Osteoblast (primary cell): ENCODE data around the gene ADAMTS13. TPM values are rescaled to one million over a fixed set of nuclear protein-coding genes. Genes with fewer than 3 reads are reported as not detected.

ENCODE experiments used
- DNase-seq: peaks from one replicate; pipeline ENCODE4 v3.0.0; 2011; ENCODE audit warnings: low spot score, mixed read lengths; ENCODE audit not compliant: insufficient read length; ENCODE audit errors: missing footprints
- H2AFZ ChIP-seq: 2 replicates; pipeline ENCODE4 v1.6.0; 2011; ENCODE audit warnings: mild to moderate bottlenecking, low read length
- H3K27ac ChIP-seq: 2 replicates; pipeline ENCODE4 v1.5.1; 2011; ENCODE audit warnings: mild to moderate bottlenecking, low read depth, low read length, moderate library complexity
- H3K27me3 ChIP-seq: 2 replicates; pipeline ENCODE4 v1.6.0; 2012; ENCODE audit warnings: mild to moderate bottlenecking, control low read depth, inconsistent platforms, low read length, moderate library complexity; ENCODE audit not compliant: insufficient read depth
- H3K36me3 ChIP-seq: 2 replicates; pipeline ENCODE4 v1.5.1; 2011; ENCODE audit warnings: mild to moderate bottlenecking, low read length, control low read depth, moderate library complexity; ENCODE audit not compliant: insufficient read depth
- H3K4me1 ChIP-seq: 2 replicates; pipeline ENCODE4 v1.5.1; 2011; ENCODE audit warnings: mild to moderate bottlenecking, low read length, control low read depth, moderate library complexity; ENCODE audit not compliant: insufficient read depth
- H3K4me2 ChIP-seq: 2 replicates; pipeline ENCODE4 v1.6.0; 2011; ENCODE audit warnings: mild to moderate bottlenecking, low read length; ENCODE audit not compliant: insufficient read depth
- H3K4me3 ChIP-seq: fragments of 200-600 bp; sonication (generic); 3 replicates; pipeline ENCODE4 v1.5.1; 2012; ENCODE audit warnings: mild to moderate bottlenecking, low read length, inconsistent platforms; ENCODE audit not compliant: insufficient read depth
- H3K79me2 ChIP-seq: 2 replicates; pipeline ENCODE4 v1.6.0; 2012; ENCODE audit warnings: mild to moderate bottlenecking, low read length, control low read depth, inconsistent platforms; ENCODE audit not compliant: insufficient read depth
- H3K9me3 ChIP-seq: 2 replicates; pipeline ENCODE4 v1.5.1; 2011; ENCODE audit warnings: low read depth, low read length, control low read depth
- H4K20me1 ChIP-seq: 2 replicates; pipeline ENCODE4 v1.6.0; 2012; ENCODE audit warnings: mild to moderate bottlenecking, low read length, control low read depth; ENCODE audit not compliant: insufficient read depth
- CTCF ChIP-seq: IDR thresholded peaks from 2 replicates; pipeline ENCODE4 v1.5.1; 2011; ENCODE audit warnings: mild to moderate bottlenecking, low read depth, low read length, moderate library complexity; ENCODE audit errors: extremely low read depth
- total RNA-seq: library from RNA; depleted of rRNA; stranded (reverse); fragments of >200 nt; gene quantifications from 2 replicates; pipeline ENCODE4 v1.2.3, GENCODE V29; 2012

The ADAMTS13 gene
- total RNA-seq, 1 donor = 1.4 TPM

- peaks cover 21% of the 10 kb centered on the region for H4K20me1 ChIP-seq
- no peak overlapping the region for H2AFZ ChIP-seq
- H3K4me3 ChIP-seq = no peak overlapping the region
- H3K36me3 ChIP-seq = no peaks in the 10 kb centered on the region
- H3K79me2 ChIP-seq = no peaks in the 10 kb centered on the region
- no peaks in the 10 kb centered on the region for H3K27me3 ChIP-seq
- no peak overlapping the region for H3K4me2 ChIP-seq
- no peak overlapping the region for H3K27ac ChIP-seq
- DNase-seq = no peak
- peaks cover 4% of the 10 kb centered on the region for H3K4me1 ChIP-seq
- H3K9me3 ChIP-seq = no peaks in the 10 kb centered on the region
- no peak for TF ChIP-seq CTCF
These were observed 39.8 kb downstream of the ADAMTS13 start for GRCh38 chr9:133461975-133462374.

DNA sequence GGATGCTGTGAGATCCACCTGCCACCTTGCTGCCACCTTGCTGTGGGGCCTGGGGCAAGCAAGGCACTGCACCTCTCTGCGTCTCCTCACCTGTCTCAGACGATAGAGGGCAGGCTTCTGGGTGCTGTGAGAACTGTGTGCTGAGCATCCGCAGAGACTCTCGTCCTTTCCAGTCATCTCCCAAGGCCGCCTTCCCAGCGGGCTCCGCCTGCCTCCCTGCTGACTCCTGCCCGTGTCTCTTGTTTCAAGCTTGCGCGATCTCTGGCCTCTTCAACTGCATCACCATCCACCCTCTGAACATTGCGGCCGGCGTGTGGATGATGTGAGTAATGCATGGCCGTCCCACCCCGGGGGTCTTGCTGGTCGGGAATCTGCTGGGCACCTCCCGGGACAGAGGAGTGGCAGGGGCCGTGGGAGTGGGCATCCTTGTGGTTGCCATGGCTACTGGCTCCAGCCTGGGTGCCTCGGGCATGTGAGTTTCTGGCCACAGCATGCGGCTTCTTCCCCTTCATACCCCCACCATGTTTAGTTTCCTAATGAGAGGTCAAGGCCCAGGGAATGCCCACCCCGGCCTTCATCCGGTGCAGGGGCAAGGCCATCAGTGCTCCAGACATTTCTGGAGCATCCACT is 41.2 kb downstream of the ADAMTS13 start:
- no peaks in the 10 kb centered on the region for H3K27me3 ChIP-seq
- no peak overlapping the region for H3K4me3 ChIP-seq
- no peaks in the 10 kb centered on the region for H3K79me2 ChIP-seq
- TF ChIP-seq CTCF = no peak
- no peak for DNase-seq
- H3K27ac ChIP-seq = no peak overlapping the region
- no peaks in the 10 kb centered on the region for H3K36me3 ChIP-seq
- no peak overlapping the region for H2AFZ ChIP-seq
- H3K4me1 ChIP-seq = peaks cover 4% of the 10 kb centered on the region
- H3K4me2 ChIP-seq = no peak overlapping the region
- peaks cover 21% of the 10 kb centered on the region for H4K20me1 ChIP-seq
- no peaks in the 10 kb centered on the region for H3K9me3 ChIP-seq

DNA sequence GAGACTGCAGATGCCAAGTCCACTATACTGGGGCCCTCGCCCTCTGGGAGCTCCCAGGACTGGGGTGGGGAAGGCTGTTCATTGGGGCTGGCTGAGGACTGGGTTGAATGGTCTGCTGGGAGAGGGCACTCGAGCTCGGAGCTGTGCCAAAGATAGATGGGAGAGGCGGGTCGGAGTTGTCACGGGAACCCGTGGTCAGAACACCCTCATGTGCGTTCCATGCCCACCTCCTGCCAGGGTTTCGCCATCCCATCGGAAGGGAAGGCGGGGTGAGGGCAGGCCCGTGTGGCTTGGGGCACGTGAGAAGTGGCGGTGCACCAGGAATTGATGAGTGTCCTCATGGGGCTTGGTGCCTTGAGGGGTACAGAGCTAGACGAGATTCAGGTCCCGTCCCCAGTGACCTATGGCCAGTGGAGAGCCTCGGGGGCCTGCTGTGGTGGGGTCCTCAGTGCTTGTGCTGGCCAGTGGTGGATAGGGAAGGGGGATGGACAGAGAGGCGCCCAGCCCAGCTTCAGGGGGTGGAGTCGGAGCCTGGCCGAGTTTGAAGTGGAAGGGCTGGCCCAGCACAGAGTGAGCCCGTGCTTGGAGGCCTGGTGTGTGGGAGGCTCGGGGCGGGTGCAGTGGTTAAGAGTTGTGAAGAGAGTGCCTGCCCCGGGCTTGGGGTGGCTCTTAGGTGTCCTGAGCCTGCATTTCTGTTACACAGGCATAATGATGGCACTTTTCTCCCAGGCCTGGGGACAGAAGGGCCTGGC is 41.9 kb downstream of the ADAMTS13 start:
- Histone ChIP-seq H3K4me1 (peaks cover 4% of the 10 kb centered on the region), H3K9me3 (no peaks in the 10 kb centered on the region), H3K27ac (no peak overlapping the region), H4K20me1 (peaks cover 21% of the 10 kb centered on the region), H3K27me3 (no peaks in the 10 kb centered on the region), H2AFZ (no peak overlapping the region), H3K4me3 (no peak overlapping the region), H3K79me2 (no peaks in the 10 kb centered on the region), H3K4me2 (no peak overlapping the region), H3K36me3 (no peaks in the 10 kb centered on the region)
- no peak for DNase-seq
- TF ChIP-seq CTCF = no peak

DNA sequence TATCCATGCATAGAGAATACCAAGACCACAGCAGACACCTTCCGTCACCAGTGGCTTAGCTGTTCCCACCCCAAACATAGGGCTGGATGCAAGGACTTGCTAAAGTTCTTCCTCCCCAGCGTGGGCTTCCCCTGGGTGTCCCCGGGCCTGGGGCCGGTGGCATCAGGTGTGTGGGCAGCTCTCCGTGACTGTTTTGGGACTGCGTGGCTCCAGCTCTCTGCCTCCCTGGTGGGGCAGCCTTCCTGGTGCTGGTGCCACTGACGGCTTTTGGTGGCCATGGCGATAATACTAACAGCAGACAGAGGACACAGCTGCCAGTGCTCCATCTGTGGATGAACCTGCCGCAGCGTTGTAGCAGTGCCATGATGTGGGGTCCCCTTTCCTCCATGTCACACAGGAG is 42.5 kb downstream of the ADAMTS13 start:
- no peak for DNase-seq
- Histone ChIP-seq H3K79me2 (no peaks in the 10 kb centered on the region), H3K36me3 (no peaks in the 10 kb centered on the region), H2AFZ (no peak overlapping the region), H3K4me2 (no peak overlapping the region), H3K4me1 (no peaks in the 10 kb centered on the region), H3K27ac (no peak overlapping the region), H3K4me3 (no peak overlapping the region), H3K27me3 (no peaks in the 10 kb centered on the region), H4K20me1 (peaks cover 21% of the 10 kb centered on the region), H3K9me3 (no peaks in the 10 kb centered on the region)
- no peak for TF ChIP-seq CTCF
